ENCODE measurements around the gene PDGFC.
A peak's percentile ranks its signal among the peaks of the same experiment; 100 is the strongest.

The PDGFC gene

GRCh38 chr4:156773648-156774357 lies 197.8 kb downstream of the PDGFC start:
- Mint-ChIP-seq H3K27me3 (ENCODE audit: low read depth) (no peaks in the 10 kb centered on the region), H3K27ac (peak overlapping the region in 1 of 3 experiments; percentile 3), H3K4me3 (no peak overlapping the region), H3K4me1 (peaks cover 52% of the 10 kb centered on the region), H3K36me3 (ENCODE audit: low read depth) (no peaks in the 10 kb centered on the region), H3K9me3 (no peaks in the 10 kb centered on the region)
- TF ChIP-seq, protein P1, sequence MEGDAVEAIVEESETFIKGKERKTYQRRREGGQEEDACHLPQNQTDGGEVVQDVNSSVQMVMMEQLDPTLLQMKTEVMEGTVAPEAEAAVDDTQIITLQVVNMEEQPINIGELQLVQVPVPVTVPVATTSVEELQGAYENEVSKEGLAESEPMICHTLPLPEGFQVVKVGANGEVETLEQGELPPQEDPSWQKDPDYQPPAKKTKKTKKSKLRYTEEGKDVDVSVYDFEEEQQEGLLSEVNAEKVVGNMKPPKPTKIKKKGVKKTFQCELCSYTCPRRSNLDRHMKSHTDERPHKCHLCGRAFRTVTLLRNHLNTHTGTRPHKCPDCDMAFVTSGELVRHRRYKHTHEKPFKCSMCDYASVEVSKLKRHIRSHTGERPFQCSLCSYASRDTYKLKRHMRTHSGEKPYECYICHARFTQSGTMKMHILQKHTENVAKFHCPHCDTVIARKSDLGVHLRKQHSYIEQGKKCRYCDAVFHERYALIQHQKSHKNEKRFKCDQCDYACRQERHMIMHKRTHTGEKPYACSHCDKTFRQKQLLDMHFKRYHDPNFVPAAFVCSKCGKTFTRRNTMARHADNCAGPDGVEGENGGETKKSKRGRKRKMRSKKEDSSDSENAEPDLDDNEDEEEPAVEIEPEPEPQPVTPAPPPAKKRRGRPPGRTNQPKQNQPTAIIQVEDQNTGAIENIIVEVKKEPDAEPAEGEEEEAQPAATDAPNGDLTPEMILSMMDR (IDR thresholded peaks at IDR 0.05; ENCODE audit: unreplicated experiment in 3 of 3) = no peak

DNA sequence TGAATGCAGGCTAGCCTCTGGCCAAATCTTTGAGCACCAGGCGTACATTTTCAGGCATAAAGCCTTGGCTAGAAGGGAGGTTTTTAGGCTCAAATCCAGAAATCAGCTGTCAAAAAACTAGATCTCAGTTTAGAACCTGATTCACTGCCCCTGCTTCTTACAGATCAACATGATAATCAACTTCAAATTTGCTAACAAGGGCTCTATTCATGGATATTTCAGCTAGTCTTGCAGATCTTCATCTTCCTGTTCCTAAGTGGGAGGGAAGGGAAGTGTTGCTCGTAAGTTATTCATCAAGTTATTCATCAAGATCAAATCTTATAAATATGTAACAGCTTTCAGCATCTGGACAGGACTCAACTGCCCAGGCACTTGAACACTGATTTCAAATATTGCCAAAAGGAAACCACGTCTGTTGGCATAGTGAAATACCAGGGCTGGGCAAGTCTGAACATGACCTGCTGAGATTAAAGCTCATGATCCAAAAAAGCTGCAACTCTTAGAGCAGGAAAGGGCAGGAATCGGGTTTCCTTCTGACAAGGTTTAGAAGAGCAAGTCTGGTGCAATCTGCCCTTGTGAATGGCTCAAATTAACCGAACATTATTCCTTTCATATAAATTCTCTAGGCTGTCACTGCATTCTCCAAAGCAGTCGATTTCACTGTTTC lies 200.3 kb downstream of the PDGFC start:
- Mint-ChIP-seq H3K9me3 (no peaks in the 10 kb centered on the region), H3K36me3 (ENCODE audit: low read depth) (peaks cover 15% of the 10 kb centered on the region), H3K4me3 (peak overlapping the region in 2 of 3 experiments; percentile 21 to 35), H3K27me3 (ENCODE audit: low read depth) (no peaks in the 10 kb centered on the region), H3K4me1 (peaks cover 64% of the 10 kb centered on the region), H3K27ac (peak overlapping the region; percentile 75 to 86 (median 82))
- TF ChIP-seq, protein P1 (IDR thresholded peaks at IDR 0.05; ENCODE audit: unreplicated experiment in 3 of 3) = no peak

DNA sequence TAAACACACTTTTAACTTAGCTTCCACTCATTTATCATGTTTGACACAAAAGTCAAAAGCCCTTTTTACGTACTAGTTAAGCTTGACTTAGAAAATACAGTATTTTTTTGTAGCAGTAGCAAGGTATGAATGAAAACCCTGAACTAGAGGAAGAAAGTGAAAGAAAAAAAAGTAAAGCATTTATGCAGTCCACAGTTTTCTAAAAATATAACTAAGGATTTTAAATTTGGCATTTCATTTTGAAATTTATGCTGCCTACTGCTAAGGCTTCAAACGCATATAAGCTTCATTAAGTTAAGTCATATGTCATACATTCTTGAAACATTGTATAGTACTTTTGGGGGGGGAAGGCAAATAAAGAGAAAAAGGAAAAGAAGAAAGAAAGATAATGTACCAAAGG lies 201.5 kb downstream of the PDGFC start:
- H3K4me1 Mint-ChIP-seq = peaks cover 70% of the 10 kb centered on the region
- H3K36me3 Mint-ChIP-seq (ENCODE audit: low read depth) = peaks cover 22% of the 10 kb centered on the region
- no peaks in the 10 kb centered on the region for H3K27me3 Mint-ChIP-seq (ENCODE audit: low read depth)

DNA sequence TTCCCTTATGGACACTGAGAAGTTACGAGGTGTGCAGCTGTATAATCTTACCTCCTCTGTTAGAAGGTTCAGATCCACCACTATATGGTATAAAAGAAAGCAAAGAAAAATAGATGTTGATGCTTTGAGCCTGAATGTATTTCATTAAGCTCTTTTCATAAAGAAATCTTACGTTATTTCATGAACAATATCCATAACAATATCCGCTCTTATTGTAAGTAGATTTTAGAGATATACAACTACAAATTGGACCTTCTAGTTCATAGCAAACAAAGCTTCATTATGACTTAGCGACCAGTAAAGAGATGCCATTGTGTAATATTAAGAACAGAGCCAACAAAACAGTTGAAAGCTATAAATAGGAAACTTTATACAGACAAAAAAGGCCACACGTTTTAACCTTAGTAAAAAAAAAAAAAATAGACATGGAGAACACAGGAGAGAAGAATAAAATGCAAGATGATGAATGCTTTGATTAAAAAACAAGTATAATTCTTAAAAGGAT lies 203.6 kb downstream of the PDGFC start:
- H3K27me3 Mint-ChIP-seq (ENCODE audit: low read depth) = no peaks in the 10 kb centered on the region
- H3K4me3 Mint-ChIP-seq = peak overlapping the region in 1 of 3 experiments; percentile 12
- TF ChIP-seq, protein P1 (IDR thresholded peaks at IDR 0.05; ENCODE audit: unreplicated experiment in 3 of 3) = no peak
- peaks cover 78% of the 10 kb centered on the region for H3K4me1 Mint-ChIP-seq
- H3K36me3 Mint-ChIP-seq (ENCODE audit: low read depth) = peaks cover 33% of the 10 kb centered on the region
- H3K9me3 Mint-ChIP-seq = no peaks in the 10 kb centered on the region
- H3K27ac Mint-ChIP-seq = peak overlapping the region; percentile 41 to 68 (median 62)

More for the DNA sequence above, 201.5 kb downstream of the PDGFC start:
- peak overlapping the region; percentile 14 to 82 (median 57) for H3K27ac Mint-ChIP-seq
- H3K4me3 Mint-ChIP-seq = peak overlapping the region in 1 of 3 experiments; percentile 19
- TF ChIP-seq, protein P1 (IDR thresholded peaks at IDR 0.05; ENCODE audit: unreplicated experiment in 3 of 3) = no peak
- H3K9me3 Mint-ChIP-seq = no peaks in the 10 kb centered on the region

DNA sequence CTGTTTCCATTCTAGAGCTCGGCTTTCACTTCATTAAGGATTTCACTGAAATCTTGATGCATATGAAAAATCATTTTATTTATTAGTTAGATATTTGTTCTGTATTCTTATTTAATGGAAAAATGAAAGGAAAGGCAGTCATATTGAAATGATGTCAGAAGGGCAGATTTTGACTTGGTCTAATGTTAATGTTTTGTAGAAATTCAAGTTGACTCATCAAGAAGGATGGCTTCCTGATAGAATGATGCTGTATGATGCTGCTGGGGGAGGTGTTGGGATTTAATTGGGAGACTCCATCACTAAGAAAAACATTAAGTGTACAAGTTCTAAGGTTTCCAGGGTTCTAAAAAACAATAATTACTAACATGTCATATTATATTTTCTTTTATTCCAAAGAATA lies 204.8 kb downstream of the PDGFC start:
- Mint-ChIP-seq H3K4me3 (no peak overlapping the region), H3K4me1 (peaks cover 77% of the 10 kb centered on the region), H3K27ac (no peak overlapping the region), H3K27me3 (ENCODE audit: low read depth) (no peaks in the 10 kb centered on the region), H3K9me3 (no peaks in the 10 kb centered on the region), H3K36me3 (ENCODE audit: low read depth) (peaks cover 40% of the 10 kb centered on the region)
- TF ChIP-seq, protein P1 (IDR thresholded peaks at IDR 0.05; ENCODE audit: unreplicated experiment in 3 of 3) = no peak
